Measurements from ENCODE around the gene MAGI2. TPM values are rescaled to one million over a fixed set of nuclear protein-coding genes. Genes with fewer than 3 reads are reported as not detected.
A peak's percentile ranks its signal among the peaks of the same experiment; 100 is the strongest.
"Not testable (repeated sequence)": the region's sequence is repeated elsewhere in the genome, so short reads cannot be mapped to it uniquely, and the experiment has no call there.

MAGI2 gene
- total RNA-seq, 2 donors from 2014 or later: 0.08 to 0.19 TPM

GRCh38 chr7:78247910-78248689, 1205.4 kb downstream of the MAGI2 start:
- Mint-ChIP-seq H3K4me3 (no peak overlapping the region), H3K27me3 (no peaks in the 10 kb centered on the region), H3K36me3 (peaks cover 5% of the 10 kb centered on the region), H3K4me1 (ENCODE audit: low read depth in 2 of 2) (no peaks in the 10 kb centered on the region), H3K27ac (no peak overlapping the region), H3K9me3 (peaks cover 8% of the 10 kb centered on the region)
- DNase-seq (ENCODE audit: low spot score) (no peak), ATAC-seq (no peak)

- H3K27ac Mint-ChIP-seq; H3K27me3 Mint-ChIP-seq; H3K4me3 Mint-ChIP-seq; H3K4me1 Mint-ChIP-seq (ENCODE audit: low read depth in 2 of 2); ATAC-seq; H3K36me3 Mint-ChIP-seq; DNase-seq (ENCODE audit: low spot score): not testable (repeated sequence)
- H3K9me3 Mint-ChIP-seq: peaks cover 11% of the 10 kb centered on the region
Observed at GRCh38 chr7:78240179-78240578, 1213.3 kb downstream of the MAGI2 start.

- peaks cover 11% of the 10 kb centered on the region for H3K9me3 Mint-ChIP-seq
- no peak overlapping the region for H3K4me3 Mint-ChIP-seq
- H3K36me3 Mint-ChIP-seq: no peaks in the 10 kb centered on the region
- ATAC-seq (no peak), DNase-seq (ENCODE audit: low spot score) (no peak)
- H3K27me3 Mint-ChIP-seq: peaks cover 0 to 8% of the 10 kb centered on the region in 2 donors
- H3K27ac Mint-ChIP-seq: no peak overlapping the region
- H3K4me1 Mint-ChIP-seq (ENCODE audit: low read depth in 2 of 2): no peaks in the 10 kb centered on the region
Observed at GRCh38 chr7:78234634-78235033, 1218.8 kb downstream of the MAGI2 start.

GRCh38 chr7:78232806-78233205, 1220.7 kb downstream of the MAGI2 start:
- H3K27ac Mint-ChIP-seq: no peak overlapping the region
- ATAC-seq (no peak), DNase-seq (ENCODE audit: low spot score) (no peak)
- H3K4me1 Mint-ChIP-seq (ENCODE audit: low read depth in 2 of 2): no peaks in the 10 kb centered on the region
- no peak overlapping the region for H3K4me3 Mint-ChIP-seq
- no peaks in the 10 kb centered on the region for H3K27me3 Mint-ChIP-seq
- peaks cover 6% of the 10 kb centered on the region for H3K9me3 Mint-ChIP-seq
- H3K36me3 Mint-ChIP-seq: no peaks in the 10 kb centered on the region

- no peak for ATAC-seq
- H3K9me3 Mint-ChIP-seq: no peaks in the 10 kb centered on the region
- H3K27ac Mint-ChIP-seq: no peak overlapping the region
- H3K36me3 Mint-ChIP-seq: no peaks in the 10 kb centered on the region
- peaks cover 0 to 2% of the 10 kb centered on the region in 2 donors for H3K27me3 Mint-ChIP-seq
- DNase-seq (ENCODE audit: low spot score): no peak
- H3K4me1 Mint-ChIP-seq (ENCODE audit: low read depth in 2 of 2): no peaks in the 10 kb centered on the region
- no peak overlapping the region for H3K4me3 Mint-ChIP-seq
Observed at GRCh38 chr7:78226059-78226719, 1227.3 kb downstream of the MAGI2 start.

GRCh38 chr7:78225534-78225933, 1227.9 kb downstream of the MAGI2 start:
- ATAC-seq (no peak), DNase-seq (ENCODE audit: low spot score) (no peak)
- Mint-ChIP-seq H3K27me3 (peaks cover 0 to 6% of the 10 kb centered on the region in 2 donors), H3K27ac (no peak overlapping the region), H3K4me1 (ENCODE audit: low read depth in 2 of 2) (no peaks in the 10 kb centered on the region), H3K4me3 (no peak overlapping the region), H3K9me3 (no peaks in the 10 kb centered on the region), H3K36me3 (no peaks in the 10 kb centered on the region)

GRCh38 chr7:78224923-78225322, 1228.5 kb downstream of the MAGI2 start:
- DNase-seq (ENCODE audit: low spot score): no peak
- no peak overlapping the region for H3K4me3 Mint-ChIP-seq

GRCh38 chr7:78223598-78223997, 1229.9 kb downstream of the MAGI2 start:
- H3K9me3 Mint-ChIP-seq: peaks cover 9% of the 10 kb centered on the region
- H3K4me3 Mint-ChIP-seq: no peak overlapping the region
- DNase-seq (ENCODE audit: low spot score) (no peak), ATAC-seq (no peak)
- H3K27ac Mint-ChIP-seq: no peak overlapping the region
- no peaks in the 10 kb centered on the region for H3K4me1 Mint-ChIP-seq (ENCODE audit: low read depth in 2 of 2)
- peaks cover 4 to 6% of the 10 kb centered on the region in 2 donors for H3K27me3 Mint-ChIP-seq
- no peaks in the 10 kb centered on the region for H3K36me3 Mint-ChIP-seq

More at GRCh38 chr7:78224923-78225322, 1228.5 kb downstream of the MAGI2 start:
- H3K27ac Mint-ChIP-seq: no peak overlapping the region
- peaks cover 3% of the 10 kb centered on the region for H3K9me3 Mint-ChIP-seq
- H3K4me1 Mint-ChIP-seq (ENCODE audit: low read depth in 2 of 2): no peaks in the 10 kb centered on the region
- H3K36me3 Mint-ChIP-seq: no peaks in the 10 kb centered on the region
- peaks cover 0 to 6% of the 10 kb centered on the region in 2 donors for H3K27me3 Mint-ChIP-seq
- peak in 1 of 2 donors; percentile 40 for ATAC-seq

- no peak for DNase-seq (ENCODE audit: low spot score)
- Mint-ChIP-seq H3K4me1 (ENCODE audit: low read depth in 2 of 2) (no peaks in the 10 kb centered on the region), H3K36me3 (no peaks in the 10 kb centered on the region), H3K9me3 (peaks cover 12% of the 10 kb centered on the region), H3K27me3 (peaks cover 4 to 6% of the 10 kb centered on the region in 2 donors), H3K27ac (no peak overlapping the region), H3K4me3 (no peak overlapping the region)
- ATAC-seq: no peak
Observed at GRCh38 chr7:78222001-78222751, 1231.3 kb downstream of the MAGI2 start.

GRCh38 chr7:78220754-78221153, 1232.7 kb downstream of the MAGI2 start:
- peaks cover 15% of the 10 kb centered on the region for H3K9me3 Mint-ChIP-seq
- DNase-seq (ENCODE audit: low spot score) (no peak), ATAC-seq (no peak)
- no peaks in the 10 kb centered on the region for H3K4me1 Mint-ChIP-seq (ENCODE audit: low read depth in 2 of 2)
- peaks cover 4 to 6% of the 10 kb centered on the region in 2 donors for H3K27me3 Mint-ChIP-seq
- H3K27ac Mint-ChIP-seq: no peak overlapping the region
- no peaks in the 10 kb centered on the region for H3K36me3 Mint-ChIP-seq
- H3K4me3 Mint-ChIP-seq: no peak overlapping the region

- H3K4me1 Mint-ChIP-seq (ENCODE audit: low read depth in 2 of 2): no peaks in the 10 kb centered on the region
- H3K4me3 Mint-ChIP-seq: no peak overlapping the region
- DNase-seq (ENCODE audit: low spot score) (no peak), ATAC-seq (no peak)
- no peak overlapping the region for H3K27ac Mint-ChIP-seq
- H3K9me3 Mint-ChIP-seq: peaks cover 15% of the 10 kb centered on the region
- H3K36me3 Mint-ChIP-seq: no peaks in the 10 kb centered on the region
- peaks cover 4 to 14% of the 10 kb centered on the region in 2 donors for H3K27me3 Mint-ChIP-seq
Observed at GRCh38 chr7:78218876-78219275, 1234.6 kb downstream of the MAGI2 start.

GRCh38 chr7:78218051-78218450, 1235.4 kb downstream of the MAGI2 start:
- Mint-ChIP-seq H3K27me3 (peaks cover 4 to 14% of the 10 kb centered on the region in 2 donors), H3K27ac (no peak overlapping the region), H3K4me3 (no peak overlapping the region), H3K36me3 (no peaks in the 10 kb centered on the region), H3K4me1 (ENCODE audit: low read depth in 2 of 2) (no peaks in the 10 kb centered on the region), H3K9me3 (peaks cover 15% of the 10 kb centered on the region)
- ATAC-seq (no peak), DNase-seq (ENCODE audit: low spot score) (no peak)

GRCh38 chr7:78215199-78215598, 1238.3 kb downstream of the MAGI2 start:
- no peaks in the 10 kb centered on the region for H3K4me1 Mint-ChIP-seq (ENCODE audit: low read depth in 2 of 2)
- H3K36me3 Mint-ChIP-seq: no peaks in the 10 kb centered on the region
- peaks cover 4 to 15% of the 10 kb centered on the region in 2 donors for H3K27me3 Mint-ChIP-seq
- no peak overlapping the region for H3K27ac Mint-ChIP-seq
- DNase-seq (ENCODE audit: low spot score): no peak
- H3K9me3 Mint-ChIP-seq: peaks cover 14% of the 10 kb centered on the region
- no peak for ATAC-seq
- H3K4me3 Mint-ChIP-seq: no peak overlapping the region

- H3K27ac Mint-ChIP-seq: no peak overlapping the region
- H3K4me3 Mint-ChIP-seq: no peak overlapping the region
- H3K36me3 Mint-ChIP-seq: no peaks in the 10 kb centered on the region
Observed at GRCh38 chr7:78213402-78213801, 1240.1 kb downstream of the MAGI2 start.

More at GRCh38 chr7:78213402-78213801, 1240.1 kb downstream of the MAGI2 start:
- H3K4me1 Mint-ChIP-seq (ENCODE audit: low read depth in 2 of 2): no peaks in the 10 kb centered on the region
- H3K9me3 Mint-ChIP-seq: peaks cover 7% of the 10 kb centered on the region
- ATAC-seq (no peak), DNase-seq (ENCODE audit: low spot score) (no peak)
- peaks cover 0 to 15% of the 10 kb centered on the region in 2 donors for H3K27me3 Mint-ChIP-seq
